Testis (tissue), 2 donors: ENCODE measurements around the gene TEKT2.

Source experiments
- POLR2A ChIP-seq: fragments of 450-650 bp; IDR thresholded peaks from one replicate; pipeline ENCODE4 v1.6.1; 2017; ENCODE audit warnings: antibody characterized with exemption, mild to moderate bottlenecking, moderate library complexity
- TF ChIP-seq, protein P1 (sequence below), 3 experiments: fragments of 450-650 bp in 2 of 3; fragments of 200-600 bp in 1 of 3; sonication (generic) in 1 of 3; IDR thresholded peaks; one replicate each; pipeline ENCODE4 v1.5.1; 2016 to 2019; ENCODE audit warnings: antibody characterized with exemption in 3 of 3, mild to moderate bottlenecking in 2 of 3, moderate library complexity in 1 of 3

DNA sequence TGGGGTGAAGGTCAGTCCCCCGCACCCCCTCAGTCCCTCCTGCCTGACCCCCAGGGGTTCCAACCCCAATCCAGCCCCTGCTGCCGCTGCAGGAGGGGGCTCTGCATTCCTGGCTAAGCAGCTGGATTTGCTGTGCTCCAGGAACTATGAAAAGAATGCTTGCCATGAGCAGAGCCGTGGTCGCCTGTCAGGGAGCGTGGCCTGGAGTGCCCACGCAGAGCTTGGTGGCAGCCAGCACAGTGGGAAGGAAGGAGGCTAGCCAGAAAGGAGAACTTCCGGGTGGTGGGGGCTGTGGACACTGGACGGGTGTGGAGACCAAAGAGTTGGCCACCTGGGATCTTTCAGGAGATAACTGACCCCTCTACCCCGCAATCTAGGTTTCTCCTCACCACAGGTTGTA, 35.6 kb downstream of the TEKT2 start:
- TF ChIP-seq, protein P1, sequence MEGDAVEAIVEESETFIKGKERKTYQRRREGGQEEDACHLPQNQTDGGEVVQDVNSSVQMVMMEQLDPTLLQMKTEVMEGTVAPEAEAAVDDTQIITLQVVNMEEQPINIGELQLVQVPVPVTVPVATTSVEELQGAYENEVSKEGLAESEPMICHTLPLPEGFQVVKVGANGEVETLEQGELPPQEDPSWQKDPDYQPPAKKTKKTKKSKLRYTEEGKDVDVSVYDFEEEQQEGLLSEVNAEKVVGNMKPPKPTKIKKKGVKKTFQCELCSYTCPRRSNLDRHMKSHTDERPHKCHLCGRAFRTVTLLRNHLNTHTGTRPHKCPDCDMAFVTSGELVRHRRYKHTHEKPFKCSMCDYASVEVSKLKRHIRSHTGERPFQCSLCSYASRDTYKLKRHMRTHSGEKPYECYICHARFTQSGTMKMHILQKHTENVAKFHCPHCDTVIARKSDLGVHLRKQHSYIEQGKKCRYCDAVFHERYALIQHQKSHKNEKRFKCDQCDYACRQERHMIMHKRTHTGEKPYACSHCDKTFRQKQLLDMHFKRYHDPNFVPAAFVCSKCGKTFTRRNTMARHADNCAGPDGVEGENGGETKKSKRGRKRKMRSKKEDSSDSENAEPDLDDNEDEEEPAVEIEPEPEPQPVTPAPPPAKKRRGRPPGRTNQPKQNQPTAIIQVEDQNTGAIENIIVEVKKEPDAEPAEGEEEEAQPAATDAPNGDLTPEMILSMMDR (IDR thresholded peaks at IDR 0.05): no peak
- no peak for TF ChIP-seq POLR2A
